ENCODE measurements around the gene FAM168A. TPM values are rescaled to one million over a fixed set of nuclear protein-coding genes. Genes with fewer than 3 reads are reported as not detected.

Gene FAM168A
- 30.4 and 35.8 TPM in 2 replicates for total RNA-seq

GRCh38 chr11:73597956-73598718 is at the start of gene FAM168A:
FAM168A (minus strand) TSS chr11:73598112; CDS start chr11:73468474, 129,638 bp downstream.

GRCh38 chr11:73645972-73646631 is 48.2 kb upstream of the FAM168A start, which contains the start of gene PLEKHB1:
PLEKHB1 (plus strand) TSS chr11:73646581; CDS start chr11:73646609, 28 bp downstream.

GRCh38 chr11:73376160-73376802 is 221.6 kb downstream of the FAM168A start, which contains the start of gene RELT:
RELT (plus strand) TSS chr11:73376399; CDS start chr11:73389137, 12,738 bp downstream.

Small RNAs within 50 kb of the gene (small RNA-seq; reads per million reads assigned to genes)
- gene AP000763.2 (not detected), gene HMGN2P38 (not detected)

Other genes starting within 250 kb of the FAM168A start
- 3.2 and 4.3 TPM in 2 replicates for gene RELT, start 221.7 kb downstream of the FAM168A start, total RNA-seq
- 0.97 and 1.2 TPM in 2 replicates for gene PLEKHB1, start 48.5 kb upstream of the FAM168A start, total RNA-seq
- gene RAB6A, start 163.0 kb upstream of the FAM168A start, total RNA-seq: 129 and 130 TPM in 2 replicates
- 20.8 and 22.1 TPM in 2 replicates for gene MRPL48, start 189.8 kb upstream of the FAM168A start, total RNA-seq

Data from articular chondrocyte of knee joint (primary cell).